Esophagus muscularis mucosa (tissue), 4 donors: ENCODE data around the gene CNTNAP4. TPM values are rescaled to one million over a fixed set of nuclear protein-coding genes. Genes with fewer than 3 reads are reported as not detected.

Source experiments
- DNase-seq: peaks from one replicate; pipeline ENCODE4 v3.0.0-alpha.2; 2017; ENCODE audit errors: extremely low spot score
- H3K27ac ChIP-seq, 4 donors: fragments of 200-600 bp; sonication (generic); replicated peaks in 1 of 4; 1 replicate in 3 of 4; 2 replicates in 1 of 4; pipeline ENCODE4 v1.5.1; 2016 to 2019; ENCODE audit warnings: mild to moderate bottlenecking in 1 of 4
- H3K27me3 ChIP-seq, 4 donors: fragments of 200-600 bp; sonication (generic); one replicate each; pipeline versions ENCODE4 v1.5.1 to v1.6.0; 2016 to 2019
- H3K36me3 ChIP-seq, 4 donors: fragments of 200-600 bp; sonication (generic); one replicate each; pipeline ENCODE4 v1.5.1; 2016 to 2019
- H3K4me1 ChIP-seq, 4 donors: fragments of 200-600 bp; sonication (generic); one replicate each; pipeline ENCODE4 v1.5.1; 2016 to 2019
- H3K4me3 ChIP-seq, 4 donors: fragments of 200-600 bp; sonication (generic); 1 replicate in 2 of 4; 2 replicates in 2 of 4; pipeline ENCODE4 v1.5.1; 2016 to 2019; ENCODE audit warnings: mild to moderate bottlenecking in 4 of 4, moderate library complexity in 1 of 4
- H3K9me3 ChIP-seq, 4 donors: fragments of 200-600 bp; sonication (generic); 1 replicate in 3 of 4; 2 replicates in 1 of 4; pipeline ENCODE4 v1.5.1; 2016 to 2019
- EP300 ChIP-seq: sonication (generic); formaldehyde crosslinking; IDR thresholded peaks from one replicate; pipeline ENCODE4 v1.6.1; 2017; ENCODE audit warnings: antibody characterized with exemption
- POLR2A ChIP-seq: fragments of 450-650 bp; IDR thresholded peaks from one replicate; pipeline ENCODE4 v1.6.1; 2017; ENCODE audit warnings: antibody characterized with exemption, moderate library complexity, mild to moderate bottlenecking, low read depth
- POLR2AphosphoS5 ChIP-seq, 2 donors: sonication (generic); formaldehyde crosslinking; IDR thresholded peaks; one replicate each; pipeline ENCODE4 v1.6.1; 2017; ENCODE audit warnings: antibody characterized with exemption in 2 of 2
- WGBS: methylation state at CpG from one replicate; pipeline ENCODE4 v1.1.5; 2018; 5-methylcytosine and 5-hydroxymethylcytosine counted together
- intact Hi-C: fragments of 100-400 bp; cut with DNase I; formaldehyde crosslinking; loops from one replicate; pipeline ENCODE4 v1.15.1; 2023
- total RNA-seq, 4 donors: library from RNA; depleted of rRNA; stranded (reverse); fragments of >200 nt; gene quantifications; one replicate each; pipeline versions ENCODE4 v1.1.0 to v1.2.1, GENCODE V29; 2016
- TF ChIP-seq, protein P1 (sequence below), 3 experiments: fragments of 200-600 bp in 2 of 3; fragments of 450-650 bp in 1 of 3; sonication (generic) in 2 of 3; IDR thresholded peaks; one replicate each; pipeline ENCODE4 v1.5.1; 2017 to 2019; ENCODE audit warnings: antibody characterized with exemption in 3 of 3, mild to moderate bottlenecking in 2 of 3, moderate library complexity in 1 of 3

The CNTNAP4 gene
- total RNA-seq, 4 donors from 2014 or later = 0.80 to 2.1 (median 1.6) TPM

DNA sequence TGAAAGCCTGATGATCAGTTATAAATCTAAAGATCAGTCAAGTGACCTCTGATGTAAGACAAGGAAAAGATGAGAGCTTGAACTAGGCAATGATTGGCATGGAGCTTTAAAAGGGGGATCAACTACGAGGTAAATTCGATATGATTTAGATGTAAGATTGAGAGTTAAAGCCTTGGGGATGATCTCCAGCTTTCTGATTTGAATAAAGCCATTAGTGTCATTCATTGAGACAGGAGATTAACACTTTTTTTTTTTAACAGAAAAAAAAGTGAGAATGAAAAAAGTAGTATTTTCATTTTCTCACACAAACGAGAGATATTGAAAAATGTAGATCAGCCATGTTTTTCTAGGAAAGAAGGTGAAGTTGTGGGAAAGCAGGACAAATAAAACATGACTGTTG lies 225.4 kb downstream of the CNTNAP4 start:
- no peaks in the 10 kb centered on the region for H3K4me1 ChIP-seq

DNA sequence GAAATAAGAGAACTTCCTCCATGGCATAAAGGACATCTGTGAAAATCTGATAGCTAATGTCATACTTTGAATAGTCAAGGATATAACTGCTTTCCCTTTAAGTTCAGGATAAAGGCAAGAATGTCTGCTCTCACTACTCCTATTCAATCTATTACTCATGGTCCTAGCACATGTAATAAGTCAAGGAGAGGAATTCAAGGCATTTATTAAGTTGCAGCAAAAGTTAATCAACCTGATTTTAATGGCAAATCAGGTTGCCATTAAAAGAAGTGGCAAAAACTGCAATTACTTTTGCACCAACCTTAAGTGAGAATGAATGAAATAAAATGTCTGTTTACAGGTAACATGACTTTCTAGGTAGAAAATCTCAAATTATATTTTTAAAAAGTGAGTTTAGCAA lies 225.9 kb downstream of the CNTNAP4 start:
- H3K9me3 ChIP-seq = no peaks in the 10 kb centered on the region
- DNase-seq = no peak
- no peaks in the 10 kb centered on the region for H3K4me1 ChIP-seq
- intact Hi-C loops = no loop called here
- TF ChIP-seq EP300 (no peak), POLR2AphosphoS5 (IDR thresholded peaks at IDR 0.05) (no peak), POLR2A (no peak)
- TF ChIP-seq, protein P1, sequence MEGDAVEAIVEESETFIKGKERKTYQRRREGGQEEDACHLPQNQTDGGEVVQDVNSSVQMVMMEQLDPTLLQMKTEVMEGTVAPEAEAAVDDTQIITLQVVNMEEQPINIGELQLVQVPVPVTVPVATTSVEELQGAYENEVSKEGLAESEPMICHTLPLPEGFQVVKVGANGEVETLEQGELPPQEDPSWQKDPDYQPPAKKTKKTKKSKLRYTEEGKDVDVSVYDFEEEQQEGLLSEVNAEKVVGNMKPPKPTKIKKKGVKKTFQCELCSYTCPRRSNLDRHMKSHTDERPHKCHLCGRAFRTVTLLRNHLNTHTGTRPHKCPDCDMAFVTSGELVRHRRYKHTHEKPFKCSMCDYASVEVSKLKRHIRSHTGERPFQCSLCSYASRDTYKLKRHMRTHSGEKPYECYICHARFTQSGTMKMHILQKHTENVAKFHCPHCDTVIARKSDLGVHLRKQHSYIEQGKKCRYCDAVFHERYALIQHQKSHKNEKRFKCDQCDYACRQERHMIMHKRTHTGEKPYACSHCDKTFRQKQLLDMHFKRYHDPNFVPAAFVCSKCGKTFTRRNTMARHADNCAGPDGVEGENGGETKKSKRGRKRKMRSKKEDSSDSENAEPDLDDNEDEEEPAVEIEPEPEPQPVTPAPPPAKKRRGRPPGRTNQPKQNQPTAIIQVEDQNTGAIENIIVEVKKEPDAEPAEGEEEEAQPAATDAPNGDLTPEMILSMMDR (IDR thresholded peaks at IDR 0.05) = no peak
- no peaks in the 10 kb centered on the region for H3K36me3 ChIP-seq
- H3K27me3 ChIP-seq = no peaks in the 10 kb centered on the region
- no peak overlapping the region for H3K27ac ChIP-seq
- no peak overlapping the region for H3K4me3 ChIP-seq

More for the DNA sequence above, 225.4 kb downstream of the CNTNAP4 start:
- Histone ChIP-seq H3K36me3 (no peaks in the 10 kb centered on the region), H3K9me3 (no peaks in the 10 kb centered on the region), H3K27me3 (no peaks in the 10 kb centered on the region), H3K4me3 (no peak overlapping the region), H3K27ac (no peak overlapping the region)
- DNase-seq = no peak
- WGBS = 82% methylated on average over 3 of the region's 3 CpGs
- intact Hi-C loops = no loop called here
- TF ChIP-seq POLR2A = no peak
- TF ChIP-seq EP300 = no peak
- TF ChIP-seq POLR2AphosphoS5 (IDR thresholded peaks at IDR 0.05) = no peak
- TF ChIP-seq, protein P1 (IDR thresholded peaks at IDR 0.05) = no peak

DNA sequence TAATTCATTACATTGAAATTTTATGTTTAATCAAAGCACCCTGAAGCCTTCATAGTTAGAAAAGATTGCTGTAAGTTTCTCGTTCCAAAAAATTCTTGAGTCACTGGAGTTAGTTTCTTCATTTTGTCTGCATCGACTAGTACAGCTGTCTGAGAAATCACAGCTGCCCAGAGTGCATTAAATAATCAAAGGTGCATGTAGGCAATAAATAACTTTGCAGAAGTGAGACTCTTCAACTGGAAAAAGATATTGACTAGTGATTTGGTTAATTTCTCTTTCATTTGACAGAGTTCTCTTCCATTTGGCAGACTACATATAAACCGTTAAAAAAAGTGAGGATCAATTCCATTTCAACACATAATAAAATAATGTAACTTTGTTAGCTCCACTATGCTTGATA lies 234.0 kb downstream of the CNTNAP4 start:
- TF ChIP-seq, protein P1 (IDR thresholded peaks at IDR 0.05) = no peak
- TF ChIP-seq EP300 (no peak), POLR2A (no peak), POLR2AphosphoS5 (IDR thresholded peaks at IDR 0.05) (no peak)
- WGBS = 37% methylated on average over 3 of the region's 3 CpGs
- H3K9me3 ChIP-seq = no peaks in the 10 kb centered on the region
- H3K4me1 ChIP-seq = no peaks in the 10 kb centered on the region
- H3K27ac ChIP-seq = no peak overlapping the region
- H3K27me3 ChIP-seq = no peaks in the 10 kb centered on the region
- intact Hi-C loops = no loop called here
- H3K4me3 ChIP-seq = no peak overlapping the region
- no peaks in the 10 kb centered on the region for H3K36me3 ChIP-seq
- DNase-seq = no peak

DNA sequence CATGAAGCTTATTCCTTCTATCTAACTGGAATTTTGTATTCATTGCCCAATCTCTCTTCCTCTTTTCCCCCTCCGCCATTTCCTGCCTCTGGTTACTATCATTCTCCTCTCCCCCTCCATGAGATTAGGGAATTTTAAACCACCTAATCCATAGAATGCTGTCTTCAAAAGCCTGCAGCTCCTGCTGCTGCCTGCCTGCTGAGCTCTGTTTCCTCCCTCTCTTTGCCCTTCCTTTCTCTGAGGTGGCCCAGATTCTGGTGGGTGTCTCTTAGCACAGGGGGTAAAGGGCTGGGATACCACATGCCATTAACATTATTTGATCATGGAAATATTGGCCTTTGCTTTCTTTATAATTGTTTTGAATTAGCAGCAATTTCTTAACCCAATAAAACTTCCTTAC lies 241.6 kb downstream of the CNTNAP4 start:
- no peak overlapping the region for H3K4me3 ChIP-seq
- no peak overlapping the region for H3K27ac ChIP-seq
- TF ChIP-seq EP300 = no peak
- no peak for TF ChIP-seq POLR2AphosphoS5 (IDR thresholded peaks at IDR 0.05)
- TF ChIP-seq POLR2A = no peak
- TF ChIP-seq, protein P1 (IDR thresholded peaks at IDR 0.05) = no peak
- H3K4me1 ChIP-seq = no peaks in the 10 kb centered on the region
- no peak for DNase-seq
- H3K27me3 ChIP-seq = no peaks in the 10 kb centered on the region
- no peaks in the 10 kb centered on the region for H3K36me3 ChIP-seq
- H3K9me3 ChIP-seq = no peaks in the 10 kb centered on the region
- WGBS = 62% methylated on average over 1 of the region's 1 CpG
- intact Hi-C loops = no loop called here

DNA sequence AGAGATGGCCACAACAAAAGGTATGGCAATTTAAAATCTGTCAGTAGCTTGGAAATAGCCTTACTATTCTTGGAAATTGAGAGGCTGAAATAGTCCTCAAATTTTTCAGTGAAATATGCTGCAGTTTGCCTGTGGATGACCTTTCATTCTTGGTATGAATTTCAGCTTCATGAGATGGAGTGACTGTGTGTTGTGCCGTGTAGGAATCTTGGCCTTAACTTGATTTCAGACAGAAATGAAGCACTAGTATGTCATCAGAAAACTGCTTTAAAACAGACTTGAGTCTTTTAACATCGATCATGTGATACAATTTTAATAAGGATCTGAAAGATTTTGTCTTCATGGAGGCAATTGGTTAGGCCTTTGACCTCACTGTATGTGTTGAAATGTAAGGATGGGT lies 247.2 kb downstream of the CNTNAP4 start:
- no peaks in the 10 kb centered on the region for H3K4me1 ChIP-seq
- H3K4me3 ChIP-seq = no peak overlapping the region
- no peaks in the 10 kb centered on the region for H3K36me3 ChIP-seq
- 78% methylated on average over 2 of the region's 2 CpGs for WGBS
- no peaks in the 10 kb centered on the region for H3K27me3 ChIP-seq
- TF ChIP-seq EP300 (no peak), POLR2AphosphoS5 (IDR thresholded peaks at IDR 0.05) (no peak), POLR2A (no peak)
- TF ChIP-seq, protein P1 (IDR thresholded peaks at IDR 0.05) = no peak
- H3K9me3 ChIP-seq = no peaks in the 10 kb centered on the region
- intact Hi-C loops = no loop called here
- H3K27ac ChIP-seq = no peak overlapping the region
- no peak for DNase-seq
